DOHH2 (cell line): Measurements from ENCODE around the gene MRPL55.

ENCODE experiments used
- EZH2phosphoT487 ChIP-seq: fragments of 200-600 bp; sonication (generic); IDR thresholded peaks from 2 replicates; pipeline ENCODE4 v1.6.1; 2017; ENCODE audit warnings: borderline replicate concordance, mild to moderate bottlenecking, antibody characterized with exemption, low read length, moderate library complexity, mixed read lengths
- TF ChIP-seq, protein P1 (sequence below): fragments of 200-600 bp; sonication (generic); IDR thresholded peaks from one replicate; pipeline ENCODE4 v1.5.1; 2014; ENCODE audit warnings: antibody characterized with exemption, mild to moderate bottlenecking, low read depth, low read length; ENCODE audit not compliant: poor library complexity, severe bottlenecking

DNA sequence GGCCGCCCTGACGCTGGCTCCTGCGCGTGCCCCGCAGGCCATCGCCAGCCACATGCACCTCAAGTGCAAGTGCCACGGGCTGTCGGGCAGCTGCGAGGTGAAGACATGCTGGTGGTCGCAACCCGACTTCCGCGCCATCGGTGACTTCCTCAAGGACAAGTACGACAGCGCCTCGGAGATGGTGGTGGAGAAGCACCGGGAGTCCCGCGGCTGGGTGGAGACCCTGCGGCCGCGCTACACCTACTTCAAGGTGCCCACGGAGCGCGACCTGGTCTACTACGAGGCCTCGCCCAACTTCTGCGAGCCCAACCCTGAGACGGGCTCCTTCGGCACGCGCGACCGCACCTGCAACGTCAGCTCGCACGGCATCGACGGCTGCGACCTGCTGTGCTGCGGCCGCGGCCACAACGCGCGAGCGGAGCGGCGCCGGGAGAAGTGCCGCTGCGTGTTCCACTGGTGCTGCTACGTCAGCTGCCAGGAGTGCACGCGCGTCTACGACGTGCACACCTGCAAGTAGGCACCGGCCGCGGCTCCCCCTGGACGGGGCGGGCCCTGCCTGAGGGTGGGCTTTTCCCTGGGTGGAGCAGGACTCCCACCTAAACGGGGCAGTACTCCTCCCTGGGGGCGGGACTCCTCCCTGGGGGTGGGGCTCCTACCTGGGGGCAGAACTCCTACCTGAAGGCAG lies 50.0 kb downstream of the MRPL55 start:
- TF ChIP-seq, protein P1, sequence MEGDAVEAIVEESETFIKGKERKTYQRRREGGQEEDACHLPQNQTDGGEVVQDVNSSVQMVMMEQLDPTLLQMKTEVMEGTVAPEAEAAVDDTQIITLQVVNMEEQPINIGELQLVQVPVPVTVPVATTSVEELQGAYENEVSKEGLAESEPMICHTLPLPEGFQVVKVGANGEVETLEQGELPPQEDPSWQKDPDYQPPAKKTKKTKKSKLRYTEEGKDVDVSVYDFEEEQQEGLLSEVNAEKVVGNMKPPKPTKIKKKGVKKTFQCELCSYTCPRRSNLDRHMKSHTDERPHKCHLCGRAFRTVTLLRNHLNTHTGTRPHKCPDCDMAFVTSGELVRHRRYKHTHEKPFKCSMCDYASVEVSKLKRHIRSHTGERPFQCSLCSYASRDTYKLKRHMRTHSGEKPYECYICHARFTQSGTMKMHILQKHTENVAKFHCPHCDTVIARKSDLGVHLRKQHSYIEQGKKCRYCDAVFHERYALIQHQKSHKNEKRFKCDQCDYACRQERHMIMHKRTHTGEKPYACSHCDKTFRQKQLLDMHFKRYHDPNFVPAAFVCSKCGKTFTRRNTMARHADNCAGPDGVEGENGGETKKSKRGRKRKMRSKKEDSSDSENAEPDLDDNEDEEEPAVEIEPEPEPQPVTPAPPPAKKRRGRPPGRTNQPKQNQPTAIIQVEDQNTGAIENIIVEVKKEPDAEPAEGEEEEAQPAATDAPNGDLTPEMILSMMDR, result no peak
- TF ChIP-seq EZH2phosphoT487, result no peak
